ENCODE measurements around the gene CDK13.

CDK13 gene

DNA sequence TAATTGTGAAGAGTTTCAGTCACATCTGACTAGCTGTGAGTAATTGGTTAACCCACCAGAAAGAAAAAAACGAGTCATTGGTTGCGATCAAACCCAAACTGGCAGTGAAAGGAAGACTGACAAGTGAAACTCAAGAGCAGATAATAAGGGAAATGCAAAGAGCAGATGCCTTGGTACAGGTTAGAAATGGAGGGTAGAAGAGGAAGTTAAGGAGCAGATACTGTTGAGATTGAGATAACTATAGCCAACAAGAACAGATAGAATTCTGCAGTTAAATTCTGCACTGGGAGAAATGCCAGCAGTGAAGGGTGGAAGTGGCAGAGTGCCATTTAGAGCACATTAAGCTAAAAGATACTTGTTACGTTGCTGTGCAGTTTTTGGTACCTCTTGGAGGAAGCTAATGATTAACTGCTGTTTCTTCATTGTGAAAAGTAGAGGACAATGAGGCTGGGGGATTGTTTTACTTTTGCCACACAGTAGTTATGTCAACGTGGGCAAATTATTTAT lies 65.8 kb downstream of the CDK13 start:
- peak; percentile 68 for DNase-seq

DNA sequence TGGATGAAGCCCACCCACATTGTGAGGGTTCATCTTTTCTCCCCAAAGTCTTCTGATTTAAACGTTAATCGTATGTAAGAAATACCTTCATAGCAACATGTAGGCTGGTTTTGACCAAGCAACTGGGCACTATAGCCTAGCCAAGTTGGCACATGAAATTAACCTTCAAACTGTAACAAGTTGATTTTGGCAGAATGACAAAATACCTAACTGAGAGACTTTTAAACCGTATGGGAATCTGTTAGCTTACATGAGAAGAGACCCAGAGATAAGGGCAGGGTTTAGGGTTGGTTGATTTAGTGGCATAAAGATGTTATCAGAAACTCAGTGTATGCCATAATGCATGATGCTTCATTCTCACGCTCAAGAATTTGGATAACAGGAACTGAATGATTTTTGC lies 69.5 kb downstream of the CDK13 start:
- DNase-seq: no peak

DNA sequence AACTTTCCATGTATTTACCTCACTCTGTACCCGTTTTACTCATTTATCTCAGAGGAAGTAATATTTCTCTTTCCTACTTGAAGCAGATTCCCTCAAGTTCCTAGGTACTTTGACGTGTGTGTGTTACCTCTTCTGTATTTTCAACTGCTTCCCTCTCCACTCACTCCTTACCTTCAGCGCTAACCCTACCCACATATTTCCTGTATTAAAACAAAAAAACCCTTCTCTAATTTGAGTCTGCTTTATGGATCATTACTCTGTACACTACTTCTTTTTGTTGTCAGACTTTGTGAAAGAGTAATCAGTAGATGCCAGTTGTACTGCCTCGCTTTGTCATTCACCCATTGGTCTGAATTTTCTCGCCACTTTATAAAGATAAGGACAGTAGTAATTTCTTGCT lies 74.0 kb downstream of the CDK13 start:
- no peak for DNase-seq

DNA sequence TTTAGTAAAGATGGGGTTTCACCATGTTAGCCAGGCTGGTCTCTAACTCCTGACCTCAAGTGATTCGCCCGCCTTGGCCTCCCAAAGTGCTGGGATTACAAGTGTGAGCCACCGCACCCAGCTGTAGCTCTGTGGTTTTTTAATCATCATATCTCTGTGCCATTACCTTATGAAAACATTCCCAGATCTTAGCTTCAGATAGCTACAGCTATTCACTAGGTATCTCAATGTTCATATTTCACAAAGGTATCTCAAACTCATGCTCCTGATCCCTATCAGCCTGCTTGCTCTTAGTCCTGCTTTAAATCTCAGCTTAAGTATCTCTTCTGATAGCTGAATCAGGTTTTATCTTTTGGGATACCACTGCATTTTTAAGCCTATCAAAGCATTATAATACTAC lies 74.8 kb downstream of the CDK13 start:
- no peak for DNase-seq

DNA sequence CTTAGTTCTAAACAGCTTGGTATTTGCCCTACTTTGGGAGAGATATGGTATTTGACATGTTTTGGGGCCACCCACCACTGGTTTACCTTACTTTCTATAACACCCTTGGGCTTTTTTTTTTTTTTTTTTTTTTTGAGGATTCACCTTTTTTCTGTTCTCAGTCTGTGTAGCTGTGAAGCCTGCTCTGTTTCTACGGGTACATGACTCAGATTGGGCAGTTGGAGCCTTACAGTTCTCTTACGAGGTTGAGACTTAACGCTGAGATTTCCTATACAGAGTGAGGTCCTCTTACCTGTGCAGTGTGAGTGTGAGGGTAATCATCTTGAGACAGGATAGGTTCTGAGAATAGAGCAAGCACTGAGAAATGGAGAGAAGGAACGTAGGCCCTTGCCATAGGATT lies 77.5 kb downstream of the CDK13 start:
- no peak for DNase-seq

DNA sequence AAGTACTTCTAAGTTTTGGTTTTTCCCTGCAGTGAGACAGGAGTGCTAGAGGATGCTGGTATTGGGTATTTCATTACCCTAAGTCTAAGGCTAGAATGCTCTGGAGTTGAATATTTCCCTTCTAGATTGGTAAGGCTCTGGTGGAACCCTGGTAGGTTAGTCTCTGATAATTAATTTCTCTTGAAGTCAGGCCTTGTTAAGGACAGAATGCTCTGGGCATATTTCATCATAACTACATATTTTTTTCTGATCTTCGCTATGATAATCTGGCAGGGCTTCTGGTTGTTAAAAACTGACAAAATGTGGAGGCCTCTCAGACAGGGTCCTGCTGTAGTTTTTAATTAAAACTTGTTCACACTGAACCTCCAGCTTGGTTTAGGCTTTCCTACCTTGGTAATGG lies 83.8 kb downstream of the CDK13 start:
- DNase-seq: no peak

DNA sequence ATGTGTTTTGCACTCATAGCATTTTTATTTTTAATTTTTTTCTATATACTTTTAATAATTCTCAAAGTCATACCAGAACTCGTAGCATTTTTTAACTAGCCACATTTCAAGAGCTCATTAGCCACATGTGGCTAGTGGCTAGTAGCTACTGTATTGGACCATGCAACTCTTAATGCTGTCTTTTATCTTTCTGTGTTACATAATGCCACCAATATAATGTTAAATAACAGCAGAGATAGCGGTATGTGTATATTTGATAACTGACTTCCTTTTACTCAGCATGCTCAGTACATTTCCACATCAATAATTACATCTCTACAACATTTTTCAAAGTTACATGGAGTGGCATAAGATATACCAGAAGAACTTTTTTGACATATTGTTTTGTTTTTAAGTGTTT lies 91.4 kb downstream of the CDK13 start:
- DNase-seq: no peak

DNA sequence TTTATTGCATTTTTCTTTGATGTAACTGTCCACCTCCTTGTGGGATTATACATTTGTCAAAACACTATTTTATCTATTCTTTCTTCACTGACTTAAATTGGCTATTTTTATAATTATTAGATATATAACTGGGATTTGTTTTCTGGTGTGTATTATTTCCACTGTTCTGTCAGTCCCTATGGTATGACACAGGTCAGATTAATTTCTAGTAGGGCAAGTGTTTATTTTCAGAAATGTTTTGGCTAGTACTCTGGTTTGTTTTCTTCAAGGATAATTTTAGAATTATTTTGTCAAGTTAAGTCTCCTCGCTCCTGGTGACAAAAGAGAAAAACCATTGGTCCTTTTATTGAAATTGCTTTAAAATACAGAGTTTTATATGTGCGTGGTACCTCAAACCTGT lies 93.1 kb downstream of the CDK13 start:
- DNase-seq: no peak

DNA sequence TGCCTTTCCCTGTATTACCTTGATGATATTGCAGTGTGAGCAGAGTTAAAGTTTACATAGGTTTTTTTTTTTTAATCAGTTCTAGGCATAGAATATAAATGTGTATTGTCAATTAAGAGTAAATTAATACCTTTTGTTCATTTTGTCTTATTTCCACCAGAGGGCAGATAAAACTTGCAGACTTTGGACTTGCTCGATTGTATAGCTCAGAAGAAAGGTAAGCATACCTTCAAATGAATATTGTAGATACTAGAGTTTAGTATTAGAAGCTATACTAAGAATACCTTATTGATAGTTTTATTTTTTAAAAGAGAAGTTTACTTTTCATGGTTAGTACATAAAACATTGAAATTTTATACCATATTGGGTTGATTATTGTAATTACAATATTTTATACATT lies 97.6 kb downstream of the CDK13 start:
- DNase-seq: no peak

DNA sequence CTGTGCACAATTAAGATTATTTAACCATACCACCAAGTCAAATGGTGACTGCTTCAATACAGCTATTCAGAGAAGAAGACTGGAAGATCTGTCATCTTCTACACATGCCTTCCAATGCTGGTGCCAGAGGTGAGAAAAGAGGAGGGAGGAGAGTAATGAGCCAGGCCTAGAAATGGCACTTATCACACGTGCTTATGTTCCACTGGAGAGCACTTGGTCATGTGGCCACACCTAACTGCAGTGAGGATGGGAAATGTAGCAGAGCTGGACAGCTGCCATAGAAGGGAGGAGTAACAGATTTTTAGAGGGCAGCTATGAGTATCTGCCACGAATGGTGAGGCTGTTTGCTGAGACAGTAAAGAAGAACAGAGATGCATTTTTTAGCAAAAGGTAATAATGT lies 107.2 kb downstream of the CDK13 start:
- DNase-seq: peak; percentile 59

DNA sequence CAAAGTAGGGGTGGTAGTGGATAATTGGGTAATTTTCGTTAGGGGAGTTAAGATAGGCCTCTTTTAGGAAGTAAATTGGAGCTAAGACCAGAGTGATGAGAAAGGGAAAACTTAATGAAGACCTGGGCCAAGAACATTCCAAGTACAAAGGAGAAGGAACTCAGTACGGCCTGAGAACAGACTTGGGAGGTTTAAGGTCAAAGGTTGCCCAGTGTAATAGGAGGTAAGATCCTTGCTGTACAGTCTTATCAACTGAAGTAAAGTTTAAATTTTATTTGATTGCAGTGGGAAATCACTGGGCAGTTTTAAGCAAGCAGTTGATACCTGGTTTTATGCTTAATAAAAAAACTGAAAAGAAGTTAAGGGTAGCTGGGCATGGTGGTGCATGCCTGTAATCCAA lies 108.0 kb downstream of the CDK13 start:
- DNase-seq: no peak

DNA sequence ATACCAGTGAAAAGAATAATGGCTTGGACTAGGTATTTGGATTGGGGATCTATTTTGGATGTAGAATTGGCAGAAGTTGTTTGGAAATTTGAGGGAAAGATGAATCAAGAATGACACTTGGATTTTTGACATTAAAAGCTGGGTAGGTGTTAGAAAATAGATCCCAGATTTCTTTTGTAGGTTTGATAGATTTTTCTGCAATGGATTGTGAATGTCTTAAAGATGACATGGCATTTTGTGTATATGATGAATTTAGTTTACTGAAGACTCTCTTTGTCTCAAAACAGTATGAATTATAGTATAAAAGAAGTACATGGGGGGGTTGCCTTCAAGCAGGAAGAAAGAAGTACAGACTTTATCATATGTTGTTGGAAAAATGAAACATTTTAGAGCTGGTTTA lies 108.6 kb downstream of the CDK13 start:
- peak; percentile 34 for DNase-seq

DNA sequence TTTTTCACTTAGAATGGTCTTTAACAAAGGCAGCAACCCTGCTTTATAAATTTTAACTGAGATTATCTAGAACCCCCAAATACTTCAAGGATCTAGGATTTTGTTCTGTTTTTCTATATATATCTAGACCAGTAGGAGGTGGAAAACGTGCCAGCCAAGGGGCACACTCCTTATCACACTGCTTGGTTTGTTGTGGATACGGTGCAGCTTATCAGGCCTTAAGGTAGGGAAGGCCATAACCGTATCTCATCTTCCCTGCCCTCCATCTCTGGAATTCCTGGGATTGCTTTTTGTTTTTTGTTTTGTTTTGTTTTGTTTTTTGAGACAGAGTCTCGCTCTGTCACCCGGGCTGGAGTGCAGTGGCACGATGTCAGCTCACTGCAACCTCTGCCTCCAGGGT lies 109.0 kb downstream of the CDK13 start:
- no peak for DNase-seq

DNA sequence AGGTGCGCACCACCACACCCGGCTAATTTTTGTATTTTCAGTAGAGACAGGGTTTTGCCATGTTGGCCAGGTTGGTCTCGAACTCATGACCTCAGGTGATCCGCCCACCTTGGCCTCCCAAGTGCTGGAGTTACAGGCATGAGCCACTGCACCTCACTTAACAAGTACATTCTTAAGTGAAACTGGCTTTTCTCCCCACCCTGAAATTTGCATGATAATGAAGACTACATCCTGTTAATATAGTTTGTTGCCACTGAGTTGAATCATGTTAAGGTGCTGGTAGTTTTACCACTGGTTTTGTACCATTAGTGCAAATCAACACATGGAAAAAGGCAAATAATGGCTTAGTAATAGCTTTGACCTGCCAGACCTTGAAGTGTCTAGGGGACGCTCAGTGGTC lies 122.2 kb downstream of the CDK13 start:
- no peak for DNase-seq

DNA sequence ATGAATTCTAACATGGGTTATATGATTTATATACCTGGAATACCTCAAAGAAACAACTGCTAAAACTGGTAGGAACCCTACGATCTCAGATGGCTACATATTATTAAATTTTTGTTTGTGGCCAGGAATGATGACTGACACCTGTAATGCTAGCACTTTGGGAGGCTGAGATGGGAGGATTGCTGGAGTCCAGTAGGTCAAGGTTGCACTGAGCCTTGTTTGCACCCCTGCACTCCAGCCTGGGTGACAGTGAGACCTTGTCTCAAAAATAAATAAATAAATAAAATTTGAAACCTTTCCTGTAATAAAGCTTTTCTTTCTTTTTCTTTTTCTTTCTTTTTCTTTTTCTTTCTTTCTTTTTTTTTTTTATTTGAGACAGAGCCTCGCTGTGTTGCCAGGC lies 123.2 kb downstream of the CDK13 start:
- DNase-seq: no peak

DNA sequence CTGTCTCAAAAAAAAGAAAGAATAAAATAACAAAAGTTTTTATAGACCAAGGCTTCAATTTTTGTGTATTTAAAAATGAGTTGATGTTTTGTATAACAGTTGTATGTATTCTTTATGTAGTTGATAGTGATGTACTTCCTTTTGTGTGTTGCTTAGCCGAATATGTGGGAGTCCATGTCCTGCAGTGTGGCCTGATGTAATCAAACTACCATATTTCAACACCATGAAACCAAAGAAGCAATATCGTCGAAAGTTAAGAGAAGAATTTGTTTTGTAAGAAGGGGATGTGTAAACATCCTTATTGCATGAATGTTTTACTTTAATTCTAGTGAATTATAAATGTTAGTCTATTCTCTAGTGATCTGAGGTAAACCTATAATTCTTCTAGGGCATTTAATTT lies 127.8 kb downstream of the CDK13 start:
- DNase-seq: peak; percentile 47

DNA sequence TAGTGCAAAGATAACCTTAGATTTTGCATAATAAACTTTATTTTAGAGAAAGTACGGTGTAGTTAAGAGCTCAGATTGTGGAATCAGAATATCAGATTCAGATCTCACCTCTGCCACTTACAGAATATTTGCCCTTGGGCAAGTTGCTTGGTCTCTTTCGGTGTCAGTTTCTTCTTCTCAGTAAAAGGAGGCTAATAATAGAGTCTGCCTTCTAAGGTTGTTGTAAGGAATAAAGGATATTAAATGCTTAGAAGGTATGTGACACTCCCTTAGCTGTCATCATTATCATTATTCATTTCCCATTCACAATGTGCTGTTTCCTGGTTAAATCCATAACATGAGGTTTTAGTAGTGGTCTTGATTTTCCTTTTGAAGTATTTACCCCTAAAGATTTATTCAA lies 142.1 kb downstream of the CDK13 start:
- DNase-seq: no peak

DNA sequence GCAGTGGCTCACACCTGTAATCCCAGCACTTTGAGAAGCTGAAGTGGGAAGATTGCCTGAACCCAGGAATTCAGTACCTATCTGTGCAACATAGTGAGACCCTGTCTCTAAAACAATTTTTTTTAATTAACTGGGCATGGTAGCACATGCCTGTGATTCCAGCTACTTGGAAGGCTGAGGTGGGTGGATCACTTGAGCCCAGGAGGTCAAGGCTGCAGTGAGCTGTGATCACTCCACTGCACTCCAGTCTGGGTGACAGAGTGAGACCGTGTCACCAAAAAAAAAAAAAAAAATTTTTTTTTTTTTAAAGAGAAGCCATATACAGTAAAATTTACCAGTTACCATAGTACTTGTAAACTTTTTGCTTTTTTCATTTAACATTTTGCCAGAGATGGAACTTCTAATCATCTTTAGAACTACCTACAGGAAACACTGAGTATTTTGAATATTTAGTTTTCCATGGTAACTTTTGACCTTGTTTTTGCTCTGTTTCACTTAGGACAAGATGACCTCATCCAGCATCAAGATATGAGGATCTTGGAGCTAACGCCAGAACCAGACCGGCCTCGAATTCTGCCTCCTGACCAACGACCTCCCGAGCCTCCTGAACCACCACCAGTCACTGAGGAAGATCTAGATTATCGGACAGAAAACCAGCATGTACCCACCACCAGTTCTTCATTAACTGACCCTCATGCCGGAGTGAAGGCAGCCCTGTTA lies 143.7 kb downstream of the CDK13 start:
- no peak for DNase-seq

DNA sequence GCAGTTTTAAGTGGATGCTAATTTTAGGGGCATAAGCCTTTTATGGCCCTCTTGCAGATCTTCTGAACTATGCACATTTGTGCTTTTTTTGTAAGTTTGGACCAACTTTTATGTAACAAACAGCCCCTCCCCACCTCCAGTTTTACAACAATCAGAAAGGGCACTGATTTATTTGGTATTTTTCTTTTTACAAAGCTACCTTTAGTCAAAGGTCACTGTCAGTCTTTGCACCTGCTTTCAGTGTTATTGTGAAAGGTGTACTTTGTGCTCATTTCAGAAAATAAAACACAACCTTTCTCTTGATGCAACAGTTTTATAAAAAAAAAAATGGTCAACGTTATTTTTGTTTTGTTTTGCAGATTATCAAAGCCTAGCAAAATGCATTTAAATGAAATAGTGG lies 145.2 kb downstream of the CDK13 start:
- DNase-seq: no peak

DNA sequence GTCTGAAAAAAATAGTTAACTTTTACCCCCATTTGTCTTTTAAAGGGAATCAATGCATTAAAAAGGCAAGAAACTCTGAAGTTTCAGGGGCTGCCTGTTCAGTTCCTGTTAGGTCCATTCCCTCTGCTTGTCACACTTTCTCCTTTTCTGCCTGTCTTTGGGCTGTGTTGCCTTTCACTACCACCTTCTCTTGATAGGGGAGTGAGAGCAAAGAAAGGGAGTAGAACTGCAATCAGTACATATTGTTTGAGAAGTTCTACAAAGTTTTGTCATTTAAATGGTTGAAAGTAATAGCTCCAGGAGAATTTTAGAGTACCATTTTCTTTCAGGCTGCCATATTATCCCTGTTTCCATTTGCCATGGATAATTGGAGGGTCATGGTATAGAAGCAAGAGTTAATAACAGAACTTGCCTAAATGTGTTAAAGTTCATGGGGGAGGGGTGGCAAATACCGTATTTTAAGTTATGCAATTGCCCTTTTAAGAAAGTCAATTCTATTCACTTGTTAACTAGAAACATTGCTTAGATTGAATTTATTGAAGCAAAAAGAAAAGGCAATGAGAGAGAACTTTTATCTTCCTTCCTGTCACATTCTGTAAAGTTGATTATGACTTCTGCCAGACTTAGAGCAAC lies 145.8 kb downstream of the CDK13 start:
- no peak for DNase-seq

DNA sequence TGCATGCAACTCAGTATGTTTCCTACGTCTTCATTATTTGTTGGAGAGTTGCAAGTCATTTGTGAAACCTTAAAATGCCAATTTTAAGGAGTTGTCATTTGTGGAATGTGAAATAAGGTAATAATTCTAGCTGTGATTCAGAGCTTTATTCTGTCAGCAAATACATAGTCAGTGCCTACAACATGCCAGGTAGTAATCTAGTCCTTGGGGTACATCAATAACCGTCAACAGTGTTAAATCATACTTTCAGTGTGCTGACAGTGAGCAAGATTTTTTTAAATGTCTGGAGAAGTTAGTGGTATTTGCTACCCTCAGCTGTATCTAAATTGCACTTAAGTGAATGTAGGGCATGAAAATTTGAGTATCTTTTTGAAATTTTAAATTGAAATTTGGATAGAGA lies 147.7 kb downstream of the CDK13 start:
- no peak for DNase-seq

DNA sequence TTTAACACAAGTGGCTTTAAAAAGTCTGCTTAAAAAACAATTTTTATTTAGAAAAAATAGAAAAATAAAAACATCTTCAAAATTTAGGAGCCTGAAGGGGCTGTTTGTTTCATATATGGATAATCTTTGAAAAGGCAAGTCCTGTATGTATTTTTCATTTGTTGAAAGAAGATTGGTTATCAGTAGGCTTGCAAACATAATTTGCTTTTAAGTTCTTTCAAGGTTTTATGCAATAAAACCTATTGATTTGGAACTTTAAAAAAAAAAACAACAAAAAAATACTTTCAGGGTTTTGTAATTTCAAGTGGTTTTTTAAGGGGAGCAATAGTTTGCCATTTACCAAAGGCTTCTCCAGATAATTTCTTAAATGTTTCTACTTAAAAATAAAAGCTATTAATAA lies 148.8 kb downstream of the CDK13 start:
- DNase-seq: no peak

DNA sequence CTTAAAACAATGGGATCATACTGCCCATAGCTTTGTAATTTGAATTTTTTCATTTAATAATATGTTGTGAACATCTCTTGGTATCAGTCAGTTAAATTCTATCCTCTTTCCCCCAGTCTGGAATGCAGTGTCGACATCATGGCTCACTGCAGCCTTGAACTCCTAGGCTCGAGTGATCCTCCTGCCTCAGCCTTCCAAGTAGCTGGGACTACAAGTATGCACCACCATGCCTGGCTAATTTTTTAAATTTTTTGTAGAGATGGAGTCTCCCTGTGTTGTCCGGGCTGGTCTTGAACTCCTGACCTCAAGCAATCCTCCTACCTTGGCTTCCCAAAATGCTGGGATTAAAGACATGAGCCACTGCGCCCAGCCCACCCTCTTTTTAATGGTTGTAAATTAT lies 149.8 kb downstream of the CDK13 start:
- no peak for DNase-seq

DNA sequence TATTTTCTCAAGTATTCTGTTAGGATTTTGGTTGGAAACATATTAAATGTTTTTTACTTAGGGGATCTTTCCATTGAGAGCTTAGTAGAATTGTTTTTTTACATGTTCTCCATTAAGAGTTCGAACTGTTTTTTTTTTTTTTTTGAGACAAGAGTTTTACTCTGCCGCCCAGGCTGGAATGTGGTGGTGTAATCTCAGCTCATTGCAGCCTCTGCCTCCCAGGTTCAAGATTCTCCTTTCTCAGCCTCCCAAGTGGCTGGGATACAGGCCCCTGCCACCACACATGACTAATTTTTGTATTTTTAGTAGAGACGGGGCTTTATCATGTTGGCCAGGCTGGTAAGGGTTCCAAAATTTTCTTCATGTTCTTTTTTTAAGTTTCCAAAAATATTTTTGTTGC lies 151.1 kb downstream of the CDK13 start:
- DNase-seq: no peak

DNA sequence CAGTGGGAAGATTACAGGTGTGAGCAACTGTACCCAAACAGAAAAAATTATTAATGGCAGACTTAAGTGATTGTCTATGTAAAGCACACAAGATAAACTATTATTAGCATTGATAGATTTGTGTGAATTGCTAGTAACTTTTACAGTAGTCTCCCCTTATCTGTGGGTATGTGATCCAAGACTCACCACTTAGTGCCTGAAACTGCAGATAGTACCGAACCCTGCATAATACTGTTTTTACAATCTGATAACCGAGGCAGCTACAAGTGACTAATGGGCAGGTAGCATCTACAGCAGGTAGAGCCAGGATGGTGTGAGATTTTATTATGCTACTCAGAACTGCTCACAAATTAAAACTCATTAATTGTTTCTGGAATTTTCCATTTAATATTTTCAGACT lies 152.8 kb downstream of the CDK13 start:
- no peak for DNase-seq
